Fibroblast of skin of right quadriceps (primary cell): ENCODE measurements around the gene ADGRE2.
"Not testable (repeated sequence)": the region's sequence is repeated elsewhere in the genome, so short reads cannot be mapped to it uniquely, and the experiment has no call there.

Source experiments
- DNase-seq: peaks from one replicate; pipeline ENCODE4 v3.0.0-alpha.2; 2013

Gene ADGRE2

GRCh38 chr19:14777645-14778044 is 715 bp downstream of the ADGRE2 start:
- not testable (repeated sequence) for DNase-seq

- no peak for DNase-seq
Measured at GRCh38 chr19:14775869-14776586, 2.3 kb downstream of the ADGRE2 start.

GRCh38 chr19:14775326-14775725 is 3.0 kb downstream of the ADGRE2 start:
- not testable (repeated sequence) for DNase-seq

- no peak for DNase-seq
Measured at GRCh38 chr19:14774373-14774772, 4.0 kb downstream of the ADGRE2 start.

- not testable (repeated sequence) for DNase-seq
Measured at GRCh38 chr19:14773722-14774121, 4.6 kb downstream of the ADGRE2 start.

- DNase-seq: no peak
Measured at GRCh38 chr19:14772995-14773394, 5.4 kb downstream of the ADGRE2 start.

GRCh38 chr19:14772467-14772866 is 5.9 kb downstream of the ADGRE2 start:
- DNase-seq: no peak

- DNase-seq: no peak
Measured at GRCh38 chr19:14770944-14771839, 7.2 kb downstream of the ADGRE2 start.

- no peak for DNase-seq
Measured at GRCh38 chr19:14770136-14770535, 8.2 kb downstream of the ADGRE2 start.

- no peak for DNase-seq
Measured at GRCh38 chr19:14769201-14769600, 9.2 kb downstream of the ADGRE2 start.

- DNase-seq: no peak
Measured at GRCh38 chr19:14768001-14768400, 10.4 kb downstream of the ADGRE2 start.

- DNase-seq: no peak
Measured at GRCh38 chr19:14767466-14767971, 10.8 kb downstream of the ADGRE2 start.

GRCh38 chr19:14765841-14766240 is 12.5 kb downstream of the ADGRE2 start:
- DNase-seq: not testable (repeated sequence)

- DNase-seq: not testable (repeated sequence)
Measured at GRCh38 chr19:14765403-14765802, 13.0 kb downstream of the ADGRE2 start.

GRCh38 chr19:14764401-14764800 is 14.0 kb downstream of the ADGRE2 start:
- no peak for DNase-seq

GRCh38 chr19:14763497-14764145 is 14.7 kb downstream of the ADGRE2 start:
- DNase-seq: no peak

GRCh38 chr19:14762111-14762510 is 16.2 kb downstream of the ADGRE2 start:
- DNase-seq: no peak

GRCh38 chr19:14761607-14762006 is 16.8 kb downstream of the ADGRE2 start:
- DNase-seq: no peak

- DNase-seq: no peak
Measured at GRCh38 chr19:14758816-14759215, 19.5 kb downstream of the ADGRE2 start.

GRCh38 chr19:14748601-14749000 is 29.8 kb downstream of the ADGRE2 start:
- DNase-seq: no peak

GRCh38 chr19:14746886-14747285 is 31.5 kb downstream of the ADGRE2 start:
- no peak for DNase-seq

GRCh38 chr19:14735915-14736314 is 42.4 kb downstream of the ADGRE2 start:
- no peak for DNase-seq

- DNase-seq: no peak
Measured at GRCh38 chr19:14733574-14733973, 44.8 kb downstream of the ADGRE2 start.
